K562 (cell line): Measurements from ENCODE around the gene GPR183. TPM values are rescaled to one million over a fixed set of nuclear protein-coding genes. Genes with fewer than 3 reads are reported as not detected.
A peak's percentile ranks its signal among the peaks of the same experiment; 100 is the strongest.

Source experiments
- ATAC-seq: fragments of 200-7000 bp; cut with Tn5 transposase; 3 replicates; pipeline ENCODE4 v1.9.1; 2020; ENCODE audit warnings: moderate library complexity
- BruUV-seq: library from RNA; stranded (reverse); fragments of 400-500 nt; replicated peaks from 2 replicates; lab custom pipeline; 2021; lab: Mats Ljungman, UMichigan
- CTCF ChIA-PET: fragments of 300-600 bp; formaldehyde crosslinking; extraction: SDS; loops from one replicate; lab custom pipeline; 2021; ENCODE audit warnings: low intra/inter-chr PET ratio; lab: Yijun Ruan, JAX
- POLR2A ChIA-PET: fragments of 300-600, 350-650 bp; sonication (Branson Sonifier 250); formaldehyde crosslinking; extraction: SDS; loops from one replicate; lab custom pipeline; 2021; ENCODE audit warnings: antibody characterized with exemption, inconsistent platforms; lab: Yijun Ruan, JAX
- DNase-seq, 4 experiments: peaks; one replicate each; pipeline versions ENCODE4 v3.0.0 to v3.0.0-alpha.2; 2011 to 2018; ENCODE audit warnings: low spot score in 3 of 4, mixed read lengths in 3 of 4; ENCODE audit errors: extremely low read depth in 1 of 4
- FAIRE-seq: peaks from 2 replicates; lab custom pipeline; 2011; peaks lifted over from hg19 to GRCh38; lab: Jason Lieb, UNC
- H2AFZ ChIP-seq: 2 replicates; pipeline ENCODE4 v1.6.0; 2011; ENCODE audit warnings: low read depth, low read length, control low read depth, inconsistent platforms
- H3K27ac ChIP-seq: fragments of 200-600 bp; 3 replicates; pipeline ENCODE4 v1.8.0; 2011; ENCODE audit warnings: low read depth, mild to moderate bottlenecking, control low read depth, inconsistent platforms, low read length, moderate library complexity, mixed read lengths; ENCODE audit errors: extremely low read depth
- H3K27me3 ChIP-seq, 2 experiments: fragments of 300-600 bp in 1 of 2; 2 replicates in 1 of 2; 3 replicates in 1 of 2; pipeline versions ENCODE4 v1.6.0 to v1.8.0; 2011; ENCODE audit warnings: inconsistent platforms in 2 of 2, low read length in 2 of 2, mild to moderate bottlenecking in 1 of 2, mixed read lengths in 1 of 2, moderate library complexity in 1 of 2; ENCODE audit not compliant: control insufficient read depth in 2 of 2, insufficient read depth in 2 of 2
- H3K36me3 ChIP-seq: fragments of 300-600 bp; 3 replicates; pipeline ENCODE4 v1.8.0; 2011; ENCODE audit warnings: mild to moderate bottlenecking, low read length, inconsistent platforms; ENCODE audit not compliant: control insufficient read depth, insufficient read depth
- H3K4me1 ChIP-seq, 2 experiments: fragments of 200-600 bp in 1 of 2; replicated peaks in 1 of 2; 2 replicates in 1 of 2; 3 replicates in 1 of 2; pipeline versions ENCODE4 v1.5.1 to v1.8.0; 2011; ENCODE audit warnings: inconsistent platforms in 2 of 2, low read length in 2 of 2, mild to moderate bottlenecking in 1 of 2, mixed read lengths in 1 of 2, moderate library complexity in 1 of 2; ENCODE audit not compliant: control insufficient read depth in 2 of 2, insufficient read depth in 2 of 2
- H3K4me2 ChIP-seq: 2 replicates; pipeline ENCODE4 v1.6.1; 2011; ENCODE audit warnings: low read length, control low read depth, inconsistent platforms, mixed read lengths; ENCODE audit not compliant: insufficient read depth
- H3K4me3 ChIP-seq: fragments of 200-600 bp; sonication (generic), shearing (Covaris generic); 2 replicates; pipeline ENCODE4 v1.5.1; 2016; ENCODE audit warnings: control low read depth, inconsistent platforms
- H3K79me2 ChIP-seq: fragments of 200-600 bp; 3 replicates; pipeline ENCODE4 v1.8.0; 2011; ENCODE audit warnings: low read length, inconsistent platforms; ENCODE audit not compliant: control insufficient read depth, insufficient read depth
- H3K9ac ChIP-seq, 2 experiments: 2 replicates each; pipeline versions ENCODE4 v1.6.0 to v1.6.1; 2011; ENCODE audit warnings: low read depth in 2 of 2, low read length in 2 of 2, control low read depth in 1 of 2, inconsistent platforms in 1 of 2, mild to moderate bottlenecking in 1 of 2, mixed read lengths in 1 of 2; ENCODE audit not compliant: insufficient read depth in 1 of 2
- H3K9me1 ChIP-seq: one replicate; pipeline ENCODE4 v1.6.0; 2011; ENCODE audit warnings: inconsistent platforms, mild to moderate bottlenecking, low read length, moderate library complexity; ENCODE audit not compliant: control insufficient read depth, insufficient read depth
- H3K9me3 ChIP-seq: replicated peaks from 2 replicates; pipeline ENCODE4 v1.5.1; 2011; ENCODE audit warnings: low read depth, low read length, inconsistent platforms; ENCODE audit not compliant: control insufficient read depth, insufficient read depth
- H4K20me1 ChIP-seq: replicated peaks from 2 replicates; pipeline ENCODE4 v1.6.1; 2011; ENCODE audit warnings: low read length, inconsistent platforms, mixed read lengths; ENCODE audit not compliant: control insufficient read depth, insufficient read depth
- EHMT2 ChIP-seq: fragments of 450-650 bp; IDR thresholded peaks from 2 replicates; pipeline ENCODE4 v1.6.1; 2018; ENCODE audit warnings: antibody characterized with exemption
- FOXJ2 ChIP-seq: fragments of 200-800 bp; sonication (Bioruptor generic); IDR thresholded peaks from 2 replicates; pipeline ENCODE4 v1.6.1; 2016; ENCODE audit warnings: missing genetic modification characterization, missing compliant biosample characterization
- MLX ChIP-seq, 2 experiments: fragments of 450-650 bp in 1 of 2; sonication (generic) in 1 of 2; formaldehyde crosslinking; conservative IDR thresholded peaks; 2 replicates each; pipeline versions ENCODE4 v1.4.0 to v1.8.1; 2020 to 2022; ENCODE audit warnings: mild to moderate bottlenecking in 1 of 2, missing genetic modification reagents in 1 of 2
- REST ChIP-seq, 2 experiments: fragments of 450-650 bp; formaldehyde crosslinking in 1 of 2; IDR thresholded peaks; 2 replicates each; pipeline versions ENCODE4 v1.4.0 to v1.6.1; 2014 to 2020; ENCODE audit warnings: mild to moderate bottlenecking in 2 of 2, borderline replicate concordance in 1 of 2, low read depth in 1 of 2
- SRSF9 ChIP-seq: fragments of 200-400 bp; formaldehyde crosslinking; IDR thresholded peaks from 2 replicates; pipeline ENCODE4 v1.6.1; 2017; ENCODE audit warnings: low read depth, low read length, borderline replicate concordance
- TCFL5 ChIP-seq: fragments of 250-450 bp; sonication (Bioruptor Pico); conservative IDR thresholded peaks from 2 replicates; pipeline ENCODE4 v1.6.1; 2021; ENCODE audit warnings: mild to moderate bottlenecking, moderate library complexity, matching md5 sums
- WGBS: fragments of 100-300 bp; shearing (Covaris generic); methylation state at CpG from one replicate; pipeline ENCODE4 v1.1.6; 2016; ENCODE audit warnings: low coverage, mixed read lengths; ENCODE audit not compliant: insufficient coverage; ENCODE audit errors: missing lambda C conversion rate; 5-methylcytosine and 5-hydroxymethylcytosine counted together
- in situ Hi-C: fragments of 300-500 bp; cut with MboI; formaldehyde crosslinking; loops from 4 replicates; pipeline ENCODE4 v1.15.0; 2018; ENCODE audit warnings: inconsistent platforms, mixed read lengths
- intact Hi-C: fragments of 100-400 bp; cut with micrococcal nuclease; formaldehyde crosslinking; loops from 2 replicates; pipeline ENCODE4 v1.14.2; 2022
- polyA plus RNA-seq, 8 experiments: library from polyadenylated mRNA; depleted of rRNA in 4 of 8; stranded (reverse) in 5 of 8; unstranded in 3 of 8; fragments of >200 nt; fragmentation: Nextera tagmentation in 2 of 8; fragmentation: Illumina TruSeq in 1 of 8; extraction: Ambion mirVana in 2 of 8; extraction: Trizol in 1 of 8; gene quantifications; 2 replicates each; pipeline versions ENCODE4 v1.2.1 to v1.2.3, GENCODE V29; 2011 to 2014; ENCODE audit warnings: inconsistent platforms in 1 of 8, missing spikeins in 1 of 8
- total RNA-seq, 7 experiments: library from RNA; depleted of rRNA in 6 of 7; stranded (reverse); fragments of >200 nt in 6 of 7; fragmentation: Illumina TruSeq in 2 of 7; extraction: Trizol in 2 of 7; gene quantifications; 2 replicates each; pipeline versions ENCODE4 v1.2.1 to v1.2.3, GENCODE V29; 2011 to 2021; ENCODE audit warnings: low replicate concordance in 1 of 7
- TF ChIP-seq, protein P1 (sequence below): fragments of 450-650 bp; IDR thresholded peaks from 2 replicates; pipeline ENCODE4 v1.6.1; 2014; ENCODE audit warnings: low read depth, mild to moderate bottlenecking, moderate library complexity, borderline replicate concordance

The GPR183 gene
- total and polyA plus RNA-seq, 9 of the 15 experiments (the other 6 are each of a cell fraction or from before 2014, with no cell fraction given), result 1.3 to 10.2 (median 3.7) TPM

DNA sequence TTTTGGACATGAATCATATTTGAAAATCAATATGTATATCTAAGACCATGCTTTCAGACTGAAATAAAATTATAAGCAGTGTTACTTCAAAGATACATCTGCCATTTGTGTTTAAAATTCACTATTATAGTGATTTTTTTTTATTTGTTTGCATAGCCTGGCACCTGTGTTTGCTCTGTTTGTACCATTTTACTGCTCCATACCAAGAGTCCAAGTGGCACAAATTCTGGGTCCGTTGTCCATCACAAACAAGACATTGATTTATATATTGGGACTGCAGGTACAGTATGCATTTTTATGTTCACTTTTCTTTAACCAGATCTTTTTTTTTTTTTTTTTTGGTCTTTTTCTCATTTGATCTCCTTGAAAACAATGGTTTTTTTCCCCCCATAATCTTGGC lies 6.7 kb upstream of the GPR183 start:
- Histone ChIP-seq H3K4me1 (peaks cover 10 to 32% of the 10 kb centered on the region in 2 experiments), H3K4me2 (no peak overlapping the region), H3K27me3 (no peaks in the 10 kb centered on the region), H3K79me2 (peaks cover 8% of the 10 kb centered on the region; the same call in 2 of the 3 replicates), H2AFZ (no peak overlapping the region), H4K20me1 (no peaks in the 10 kb centered on the region), H3K4me3 (no peak overlapping the region), H3K9me3 (no peaks in the 10 kb centered on the region), H3K27ac (peak overlapping the region; percentile 66; the same call in 1 of the 3 replicates), H3K9me1 (no peaks in the 10 kb centered on the region), H3K9ac (no peak overlapping the region), H3K36me3 (peaks cover 17% of the 10 kb centered on the region; the same call in 2 of the 3 replicates)
- DNase-seq, result no peak
- FAIRE-seq, result no peak
- TF ChIP-seq FOXJ2 (tag), result no peak
- TF ChIP-seq EHMT2, result no peak
- no peak for TF ChIP-seq REST (IDR thresholded peaks at IDR 0.05; ENCODE audit: borderline replicate concordance)
- no peak for TF ChIP-seq REST (CRISPR knock-in tag; IDR thresholded peaks at IDR 0.05; ENCODE audit: low read depth)
- no peak for TF ChIP-seq TCFL5 (CRISPR knock-in tag)
- TF ChIP-seq, protein P1, sequence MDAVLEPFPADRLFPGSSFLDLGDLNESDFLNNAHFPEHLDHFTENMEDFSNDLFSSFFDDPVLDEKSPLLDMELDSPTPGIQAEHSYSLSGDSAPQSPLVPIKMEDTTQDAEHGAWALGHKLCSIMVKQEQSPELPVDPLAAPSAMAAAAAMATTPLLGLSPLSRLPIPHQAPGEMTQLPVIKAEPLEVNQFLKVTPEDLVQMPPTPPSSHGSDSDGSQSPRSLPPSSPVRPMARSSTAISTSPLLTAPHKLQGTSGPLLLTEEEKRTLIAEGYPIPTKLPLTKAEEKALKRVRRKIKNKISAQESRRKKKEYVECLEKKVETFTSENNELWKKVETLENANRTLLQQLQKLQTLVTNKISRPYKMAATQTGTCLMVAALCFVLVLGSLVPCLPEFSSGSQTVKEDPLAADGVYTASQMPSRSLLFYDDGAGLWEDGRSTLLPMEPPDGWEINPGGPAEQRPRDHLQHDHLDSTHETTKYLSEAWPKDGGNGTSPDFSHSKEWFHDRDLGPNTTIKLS, result no peak
- no peak for TF ChIP-seq SRSF9
- TF ChIP-seq MLX (CRISPR knock-in tag; conservative IDR thresholded peaks at IDR 0.05), result no peak
- no TSS peak for BruUV-seq
- intact Hi-C loops, result no loop called here
- ChIA-PET CTCF (no interaction called here), POLR2A (interaction anchor here (1.1 to 1.7 kb wide), 2 partner anchors 8 to 11 kb away, joined by 4 to 10 read pairs; no protein-coding TSS in a partner anchor)
- ATAC-seq, result no peak
- 25% methylated on average over 1 of the region's 1 CpG for WGBS
- in situ Hi-C loops, result no loop called here
